ENCODE data around the gene ZNF274. TPM values are rescaled to one million over a fixed set of nuclear protein-coding genes. Genes with fewer than 3 reads are reported as not detected.

The ZNF274 gene
- total RNA-seq, 1 experiment from 2014 or later, result 5.4 TPM

GRCh38 chr19:58196901-58197616 is 14.2 kb downstream of the ZNF274 start:
- H3K4me3 ChIP-seq, result no peak overlapping the region
- peaks cover 9% of the 10 kb centered on the region for H3K36me3 ChIP-seq
- DNase-seq, result no peak
- no peaks in the 10 kb centered on the region for H3K27me3 ChIP-seq
- H3K9me3 ChIP-seq, result peaks cover 59% of the 10 kb centered on the region

- H3K4me3 ChIP-seq, result no peak overlapping the region
- DNase-seq, result no peak
- peaks cover 9% of the 10 kb centered on the region for H3K36me3 ChIP-seq
- H3K9me3 ChIP-seq, result peaks cover 36% of the 10 kb centered on the region
- no peaks in the 10 kb centered on the region for H3K27me3 ChIP-seq
These were observed 21.1 kb downstream of the ZNF274 start for GRCh38 chr19:58203814-58204475.

GRCh38 chr19:58204566-58204965 is 21.7 kb downstream of the ZNF274 start:
- Histone ChIP-seq H3K27me3 (no peaks in the 10 kb centered on the region), H3K9me3 (peaks cover 38% of the 10 kb centered on the region), H3K4me3 (no peak overlapping the region), H3K36me3 (peaks cover 9% of the 10 kb centered on the region)
- DNase-seq, result no peak

- Histone ChIP-seq H3K4me3 (no peak overlapping the region), H3K9me3 (peaks cover 38% of the 10 kb centered on the region), H3K27me3 (no peaks in the 10 kb centered on the region), H3K36me3 (peaks cover 23% of the 10 kb centered on the region)
- DNase-seq, result no peak
These were observed 26.7 kb downstream of the ZNF274 start for GRCh38 chr19:58209577-58209976.

GRCh38 chr19:58212336-58213074 is 29.6 kb downstream of the ZNF274 start:
- Histone ChIP-seq H3K36me3 (peaks cover 14% of the 10 kb centered on the region), H3K27me3 (no peaks in the 10 kb centered on the region), H3K9me3 (peaks cover 29% of the 10 kb centered on the region), H3K4me3 (no peak overlapping the region)
- no peak for DNase-seq

GRCh38 chr19:58213075-58213369 is 30.2 kb downstream of the ZNF274 start:
- H3K36me3 ChIP-seq, result peaks cover 14% of the 10 kb centered on the region
- no peak for DNase-seq
- H3K27me3 ChIP-seq, result no peaks in the 10 kb centered on the region
- H3K4me3 ChIP-seq, result no peak overlapping the region
- peaks cover 29% of the 10 kb centered on the region for H3K9me3 ChIP-seq

- H3K36me3 ChIP-seq, result peaks cover 12% of the 10 kb centered on the region; the same call in 1 of the 2 replicates
- H3K27me3 ChIP-seq, result no peaks in the 10 kb centered on the region
- no peak for DNase-seq
- H3K4me3 ChIP-seq, result no peak overlapping the region
- peaks cover 25% of the 10 kb centered on the region for H3K9me3 ChIP-seq
These were observed 34.2 kb downstream of the ZNF274 start for GRCh38 chr19:58217069-58217481.

- DNase-seq, result no peak
- no peaks in the 10 kb centered on the region for H3K27me3 ChIP-seq
- no peak overlapping the region for H3K4me3 ChIP-seq
- peaks cover 7% of the 10 kb centered on the region; the same call in 1 of the 2 replicates for H3K36me3 ChIP-seq
- H3K9me3 ChIP-seq, result peaks cover 19% of the 10 kb centered on the region
These were observed 34.9 kb downstream of the ZNF274 start for GRCh38 chr19:58217607-58218391.

GRCh38 chr19:58218899-58219298 is 36.0 kb downstream of the ZNF274 start:
- Histone ChIP-seq H3K9me3 (peaks cover 19% of the 10 kb centered on the region), H3K4me3 (no peak overlapping the region), H3K27me3 (no peaks in the 10 kb centered on the region), H3K36me3 (no peaks in the 10 kb centered on the region)
- no peak for DNase-seq

GRCh38 chr19:58227964-58228584 is 45.2 kb downstream of the ZNF274 start:
- Histone ChIP-seq H3K9me3 (peaks cover 38% of the 10 kb centered on the region), H3K4me3 (peak overlapping the region; percentile 52), H3K27me3 (no peaks in the 10 kb centered on the region), H3K36me3 (peaks cover 17% of the 10 kb centered on the region)
- DNase-seq, result no peak

- Histone ChIP-seq H3K36me3 (peaks cover 17% of the 10 kb centered on the region), H3K9me3 (peaks cover 33% of the 10 kb centered on the region)
- peak; percentile 64 for DNase-seq
These were observed 45.9 kb downstream of the ZNF274 start, which contains the start of gene ZNF544 for GRCh38 chr19:58228585-58229254. Gene ZNF544, plus strand, starts transcription at chr19:58228914. Its CDS starts 15,110 bp downstream, at chr19:58244024.

GRCh38 chr19:58229255-58229639 is 46.4 kb downstream of the ZNF274 start:
- Histone ChIP-seq H3K4me3 (peak overlapping the region; percentile 52), H3K27me3 (no peaks in the 10 kb centered on the region), H3K9me3 (peaks cover 30% of the 10 kb centered on the region), H3K36me3 (peaks cover 17% of the 10 kb centered on the region)
- DNase-seq, result peak; percentile 6

More at GRCh38 chr19:58228585-58229254, 45.9 kb downstream of the ZNF274 start, which contains the start of gene ZNF544:
- Histone ChIP-seq H3K4me3 (peak within 1 kb of the TSS; percentile 52), H3K27me3 (no peaks in the 10 kb centered on the region)

GRCh38 chr19:58237324-58237723 is 54.5 kb downstream of the ZNF274 start:
- no peaks in the 10 kb centered on the region for H3K27me3 ChIP-seq
- DNase-seq, result no peak
- no peak overlapping the region for H3K4me3 ChIP-seq
- peaks cover 7% of the 10 kb centered on the region for H3K36me3 ChIP-seq
- peaks cover 9% of the 10 kb centered on the region for H3K9me3 ChIP-seq

GRCh38 chr19:58243351-58243750 is 60.5 kb downstream of the ZNF274 start:
- no peaks in the 10 kb centered on the region for H3K27me3 ChIP-seq
- H3K9me3 ChIP-seq, result peaks cover 17% of the 10 kb centered on the region
- DNase-seq, result no peak
- H3K4me3 ChIP-seq, result no peak overlapping the region
- peaks cover 15% of the 10 kb centered on the region for H3K36me3 ChIP-seq

GRCh38 chr19:58248886-58249285 is 66.0 kb downstream of the ZNF274 start:
- Histone ChIP-seq H3K4me3 (no peak overlapping the region), H3K27me3 (no peaks in the 10 kb centered on the region), H3K36me3 (peaks cover 23% of the 10 kb centered on the region), H3K9me3 (peaks cover 62% of the 10 kb centered on the region)
- no peak for DNase-seq

All from MG63 (cell line).